Calu3 (cell line): ENCODE data around the gene CAV1. TPM values are rescaled to one million over a fixed set of nuclear protein-coding genes. Genes with fewer than 3 reads are reported as not detected.

ENCODE experiments used
- BruUV-seq: library from RNA; stranded (reverse); fragments of 400-500 nt; replicated peaks from 2 replicates; lab custom pipeline; 2021; lab: Mats Ljungman, UMichigan
- CTCF ChIA-PET: fragments of 300-600 bp; sonication (Branson Sonifier 250); formaldehyde crosslinking; loops from one replicate; lab custom pipeline; 2022; ENCODE audit warnings: antibody characterized with exemption; lab: Charles Lee
- DNase-seq: peaks from one replicate; pipeline ENCODE4 v3.0.0; 2022
- H3K27ac Mint-ChIP-seq: one replicate; pipeline ENCODE4 v1.8.0; 2022; ENCODE audit warnings: mixed read lengths; ENCODE audit not compliant: unreplicated experiment
- H3K27me3 Mint-ChIP-seq: one replicate; pipeline ENCODE4 v1.8.0; 2022; ENCODE audit warnings: mixed read lengths; ENCODE audit not compliant: unreplicated experiment
- H3K36me3 Mint-ChIP-seq: one replicate; pipeline ENCODE4 v1.8.0; 2022; ENCODE audit warnings: mild to moderate bottlenecking, moderate library complexity, mixed read lengths; ENCODE audit not compliant: insufficient read depth, unreplicated experiment
- H3K4me1 Mint-ChIP-seq: one replicate; pipeline ENCODE4 v1.8.0; 2022; ENCODE audit warnings: mild to moderate bottlenecking, low read depth, mixed read lengths; ENCODE audit not compliant: unreplicated experiment
- H3K4me3 Mint-ChIP-seq: one replicate; pipeline ENCODE4 v1.8.0; 2022; ENCODE audit warnings: mild to moderate bottlenecking, low read depth, moderate library complexity, mixed read lengths; ENCODE audit not compliant: unreplicated experiment
- H3K9me3 Mint-ChIP-seq: one replicate; pipeline ENCODE4 v1.8.0; 2022; ENCODE audit warnings: low read depth, mixed read lengths; ENCODE audit not compliant: unreplicated experiment
- intact Hi-C: fragments of 100-400 bp; cut with micrococcal nuclease; formaldehyde crosslinking; loops from one replicate; pipeline ENCODE4 v1.10.0; 2022; ENCODE audit not compliant: unreplicated experiment
- total RNA-seq: library from RNA; stranded (reverse); gene quantifications from 2 replicates; pipeline ENCODE4 v1.2.3, GENCODE V29; 2022
- TF ChIP-seq, protein P1 (sequence below): fragments of 200-600 bp; IDR thresholded peaks from one replicate; pipeline ENCODE4 v1.8.0; 2022; ENCODE audit warnings: antibody characterized with exemption; ENCODE audit not compliant: unreplicated experiment

CAV1 gene
- total RNA-seq, 1 experiment from 2014 or later, result 15.9 TPM

DNA sequence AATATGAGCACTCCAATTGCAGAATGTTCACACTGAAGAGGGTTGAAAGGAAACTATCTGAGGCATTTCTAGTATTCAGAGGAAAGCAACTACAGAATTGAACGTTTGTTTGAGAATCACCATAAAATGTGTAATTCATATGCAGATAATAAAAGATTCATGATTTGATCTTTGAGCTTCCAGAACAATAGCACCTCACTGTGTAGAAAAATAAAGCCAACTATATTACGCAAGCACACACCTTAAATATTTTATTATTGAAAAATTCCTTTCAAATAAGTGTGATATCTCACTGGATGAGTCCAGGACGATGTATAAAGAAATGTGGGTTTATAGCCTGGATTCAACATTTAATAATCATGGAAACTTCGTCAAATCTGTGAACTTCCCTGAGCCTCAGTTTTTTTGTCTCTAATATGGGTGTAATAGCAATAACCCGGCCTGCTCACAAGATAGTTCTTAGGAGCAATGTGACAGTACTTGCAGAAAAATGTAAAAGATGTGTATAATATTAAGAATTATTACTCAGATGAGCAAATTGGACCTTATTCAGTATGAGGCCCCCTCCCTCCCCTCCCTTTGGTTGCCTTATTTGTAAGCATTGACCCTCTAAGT lies 36.8 kb upstream of the CAV1 start:
- CTCF ChIA-PET, result interaction anchor here (1.1 kb wide), 1 partner anchor 46 kb away, joined by 4 read pairs; no protein-coding TSS in a partner anchor
- no peaks in the 10 kb centered on the region for H3K4me1 Mint-ChIP-seq
- BruUV-seq, result no TSS peak

DNA sequence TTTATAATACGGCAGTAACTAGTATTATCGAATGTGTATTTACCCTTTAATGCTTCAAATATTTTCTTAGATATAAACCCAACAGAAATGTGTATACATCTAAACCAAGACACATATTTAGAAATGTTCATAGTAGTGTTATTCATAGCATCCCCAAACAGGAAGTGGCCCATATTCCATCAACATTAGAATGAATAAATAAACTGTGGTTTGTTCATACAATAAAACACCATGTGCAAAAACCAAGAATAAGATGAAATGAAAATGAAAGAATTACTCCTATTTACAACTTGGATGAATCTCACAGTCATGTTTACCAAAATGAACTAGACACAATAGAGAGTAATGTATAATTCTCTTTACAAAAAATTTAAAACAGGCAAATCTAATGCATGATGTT lies 34.5 kb upstream of the CAV1 start:
- Mint-ChIP-seq H3K27me3 (no peaks in the 10 kb centered on the region), H3K4me3 (no peak overlapping the region), H3K4me1 (no peaks in the 10 kb centered on the region), H3K27ac (no peak overlapping the region), H3K36me3 (no peaks in the 10 kb centered on the region), H3K9me3 (no peaks in the 10 kb centered on the region)
- intact Hi-C loops, result no loop called here
- no TSS peak for BruUV-seq
- DNase-seq, result no peak
- TF ChIP-seq, protein P1, sequence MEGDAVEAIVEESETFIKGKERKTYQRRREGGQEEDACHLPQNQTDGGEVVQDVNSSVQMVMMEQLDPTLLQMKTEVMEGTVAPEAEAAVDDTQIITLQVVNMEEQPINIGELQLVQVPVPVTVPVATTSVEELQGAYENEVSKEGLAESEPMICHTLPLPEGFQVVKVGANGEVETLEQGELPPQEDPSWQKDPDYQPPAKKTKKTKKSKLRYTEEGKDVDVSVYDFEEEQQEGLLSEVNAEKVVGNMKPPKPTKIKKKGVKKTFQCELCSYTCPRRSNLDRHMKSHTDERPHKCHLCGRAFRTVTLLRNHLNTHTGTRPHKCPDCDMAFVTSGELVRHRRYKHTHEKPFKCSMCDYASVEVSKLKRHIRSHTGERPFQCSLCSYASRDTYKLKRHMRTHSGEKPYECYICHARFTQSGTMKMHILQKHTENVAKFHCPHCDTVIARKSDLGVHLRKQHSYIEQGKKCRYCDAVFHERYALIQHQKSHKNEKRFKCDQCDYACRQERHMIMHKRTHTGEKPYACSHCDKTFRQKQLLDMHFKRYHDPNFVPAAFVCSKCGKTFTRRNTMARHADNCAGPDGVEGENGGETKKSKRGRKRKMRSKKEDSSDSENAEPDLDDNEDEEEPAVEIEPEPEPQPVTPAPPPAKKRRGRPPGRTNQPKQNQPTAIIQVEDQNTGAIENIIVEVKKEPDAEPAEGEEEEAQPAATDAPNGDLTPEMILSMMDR, result no peak
- CTCF ChIA-PET, result no interaction called here

More for the DNA sequence above, 36.8 kb upstream of the CAV1 start:
- no peaks in the 10 kb centered on the region for H3K36me3 Mint-ChIP-seq
- no peaks in the 10 kb centered on the region for H3K27me3 Mint-ChIP-seq
- no peak overlapping the region for H3K4me3 Mint-ChIP-seq
- no peak for DNase-seq
- intact Hi-C loops, result no loop called here
- H3K9me3 Mint-ChIP-seq, result no peaks in the 10 kb centered on the region
- H3K27ac Mint-ChIP-seq, result no peak overlapping the region
- TF ChIP-seq, protein P1, result no peak

DNA sequence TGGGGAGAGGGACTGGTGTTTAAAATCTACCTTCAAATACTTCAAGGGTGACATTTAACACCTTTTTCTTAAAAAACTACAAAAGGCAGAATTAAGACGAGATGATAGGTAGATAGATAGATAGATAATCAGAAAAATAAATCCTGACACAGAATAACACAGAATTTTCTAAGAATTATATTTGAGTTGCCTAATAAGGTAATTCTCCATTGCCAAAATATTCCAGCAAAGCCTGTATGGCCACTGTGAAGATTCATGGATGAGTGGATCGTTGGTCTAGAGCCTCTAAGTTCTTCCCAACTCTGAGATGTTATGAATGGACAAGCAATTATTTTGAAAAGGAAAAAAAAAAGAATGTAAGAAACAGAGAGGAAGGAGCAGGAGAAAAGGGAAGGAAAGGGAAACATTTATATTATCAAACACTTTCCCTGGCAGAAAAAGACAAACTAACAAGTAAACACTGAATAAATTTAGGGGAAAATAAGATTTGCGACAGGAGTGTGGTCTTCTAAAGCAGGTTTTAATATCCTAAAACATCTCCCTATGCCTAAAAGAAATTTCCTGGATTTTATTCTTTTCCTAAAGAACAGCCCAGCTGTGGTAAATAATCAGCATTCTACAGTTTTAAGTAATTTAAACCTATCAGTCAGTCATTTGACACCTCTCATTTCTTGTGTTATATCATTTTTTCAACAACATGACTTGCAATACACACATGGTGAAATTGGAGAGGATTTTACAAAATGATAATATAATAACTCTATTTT lies 32.8 kb upstream of the CAV1 start:
- intact Hi-C loops, result no loop called here
- BruUV-seq, result no TSS peak
- TF ChIP-seq, protein P1, result no peak
- Mint-ChIP-seq H3K4me1 (peaks cover 7% of the 10 kb centered on the region), H3K36me3 (no peaks in the 10 kb centered on the region), H3K4me3 (no peak overlapping the region), H3K27ac (no peak overlapping the region), H3K9me3 (peaks cover 2% of the 10 kb centered on the region), H3K27me3 (no peaks in the 10 kb centered on the region)
- no peak for DNase-seq
- CTCF ChIA-PET, result no interaction called here

DNA sequence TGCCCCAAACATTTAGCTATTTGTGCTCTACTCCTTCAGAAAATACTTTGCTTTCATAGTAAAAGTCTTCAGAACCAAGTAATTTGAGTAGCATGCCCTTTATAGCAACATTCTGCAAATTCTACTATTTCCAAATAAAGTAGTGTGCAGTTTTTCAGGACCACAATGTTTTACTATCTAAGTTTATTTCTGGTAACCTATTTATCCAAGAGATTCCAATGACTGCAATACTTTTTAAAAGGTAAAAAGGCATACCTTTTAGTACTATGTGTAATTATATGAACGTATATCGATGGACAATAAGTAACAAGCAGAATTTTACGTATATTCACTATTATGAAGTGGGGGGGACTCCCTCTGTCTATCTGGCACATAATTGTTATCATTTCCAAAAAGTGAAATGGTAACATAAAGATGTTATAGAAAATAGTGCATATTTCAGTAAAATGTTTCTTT lies 32.2 kb upstream of the CAV1 start:
- BruUV-seq, result no TSS peak
- CTCF ChIA-PET, result no interaction called here
- TF ChIP-seq, protein P1, result no peak
- Mint-ChIP-seq H3K9me3 (peaks cover 2% of the 10 kb centered on the region), H3K27me3 (no peaks in the 10 kb centered on the region), H3K27ac (no peak overlapping the region), H3K4me1 (peaks cover 7% of the 10 kb centered on the region), H3K36me3 (no peaks in the 10 kb centered on the region), H3K4me3 (no peak overlapping the region)
- intact Hi-C loops, result no loop called here
- DNase-seq, result no peak
